Ramos (cell line): ENCODE measurements around the gene RPL32.
"Not testable (repeated sequence)": the region's sequence is repeated elsewhere in the genome, so short reads cannot be mapped to it uniquely, and the experiment has no call there.

Experiments
- in situ Hi-C: fragments of 300-500 bp; cut with MboI; formaldehyde crosslinking; loops from one replicate; pipeline ENCODE4 v1.14.3; 2022; ENCODE audit warnings: low sequenced_read_pairs; ENCODE audit not compliant: unreplicated experiment

The RPL32 gene

DNA sequence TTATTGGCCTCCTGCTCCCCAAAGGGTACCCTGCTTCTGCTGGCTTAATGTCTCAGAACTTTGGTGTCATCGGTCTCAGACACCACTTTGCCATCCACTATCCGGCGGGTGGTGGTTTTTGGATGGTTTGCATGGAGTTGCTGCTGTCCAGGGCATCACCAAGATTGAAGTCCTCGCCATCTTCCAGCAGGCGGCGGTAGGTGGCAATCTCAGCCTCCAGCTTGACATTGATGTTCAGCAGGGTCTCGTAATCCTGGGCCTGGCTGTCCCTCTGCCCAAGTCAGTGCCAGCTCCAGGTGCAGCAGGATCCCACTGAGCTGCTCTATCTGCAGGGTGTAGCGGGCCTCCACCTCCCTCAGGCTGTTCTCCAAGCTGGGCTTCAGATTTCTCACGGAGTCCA lies 54.0 kb downstream of the RPL32 start:
- in situ Hi-C loops, result not testable (repeated sequence)

DNA sequence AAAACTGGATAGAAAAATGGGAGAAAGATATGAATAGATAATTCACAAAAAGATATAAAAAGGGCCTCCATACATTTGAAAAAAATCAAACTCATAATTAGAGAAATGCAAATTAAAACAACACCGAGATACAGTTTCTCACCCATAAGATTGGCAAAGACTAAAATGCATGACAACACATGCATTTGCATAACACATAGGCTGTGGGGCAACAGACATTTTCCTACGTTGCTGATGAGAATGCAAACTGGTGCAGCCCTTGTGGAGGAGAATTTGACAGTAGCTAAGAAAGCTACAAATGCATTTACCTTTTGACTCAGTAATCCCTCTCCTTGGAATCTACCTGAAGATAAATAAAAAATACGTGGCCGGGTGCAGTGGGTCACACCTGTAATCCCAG lies 56.3 kb downstream of the RPL32 start:
- in situ Hi-C loops, result no loop called here
